ENCODE results near the gene GSTO1.

DNA sequence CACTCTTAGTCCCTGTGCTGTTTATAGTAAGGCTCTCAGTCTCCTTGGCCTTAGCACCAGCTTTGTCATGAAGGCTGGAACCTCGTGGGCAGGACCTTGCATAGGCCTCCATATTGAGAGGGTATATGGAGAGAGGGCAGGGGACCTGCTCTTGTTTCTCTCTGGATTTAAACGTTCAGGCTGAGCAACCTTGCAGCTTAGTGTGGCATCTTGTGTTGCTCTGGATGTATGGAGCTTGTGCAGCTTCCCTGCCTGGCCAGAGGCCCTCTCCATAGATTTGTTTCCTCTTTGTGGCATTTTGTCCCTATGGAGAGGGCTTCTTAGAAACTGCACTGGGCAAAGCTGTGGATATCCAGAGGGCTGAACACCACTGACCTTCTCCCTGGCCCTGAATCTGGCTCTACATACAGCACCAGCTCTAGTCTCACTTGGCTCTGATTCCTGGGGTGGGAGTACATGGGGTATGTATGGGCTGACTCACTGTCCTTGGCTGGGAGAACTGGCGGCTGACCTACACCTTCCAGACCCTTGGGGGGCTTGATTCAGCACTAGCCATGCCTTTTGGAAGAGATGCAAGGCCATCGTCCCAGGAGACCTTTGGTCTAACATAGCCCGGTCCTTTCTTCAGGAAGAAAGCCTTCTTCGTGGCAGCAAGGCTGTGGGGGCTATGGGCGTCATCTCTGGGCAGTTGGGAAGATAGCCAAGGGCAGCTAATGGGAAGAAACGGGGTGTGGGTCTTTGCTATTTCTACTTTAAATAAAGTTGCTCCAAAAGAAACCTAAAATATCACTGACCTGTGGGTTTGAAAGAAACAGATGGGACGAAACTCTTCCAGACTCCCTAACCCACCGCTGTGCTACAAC lies 53.1 kb downstream of the GSTO1 start:
- TF ChIP-seq, protein P1, sequence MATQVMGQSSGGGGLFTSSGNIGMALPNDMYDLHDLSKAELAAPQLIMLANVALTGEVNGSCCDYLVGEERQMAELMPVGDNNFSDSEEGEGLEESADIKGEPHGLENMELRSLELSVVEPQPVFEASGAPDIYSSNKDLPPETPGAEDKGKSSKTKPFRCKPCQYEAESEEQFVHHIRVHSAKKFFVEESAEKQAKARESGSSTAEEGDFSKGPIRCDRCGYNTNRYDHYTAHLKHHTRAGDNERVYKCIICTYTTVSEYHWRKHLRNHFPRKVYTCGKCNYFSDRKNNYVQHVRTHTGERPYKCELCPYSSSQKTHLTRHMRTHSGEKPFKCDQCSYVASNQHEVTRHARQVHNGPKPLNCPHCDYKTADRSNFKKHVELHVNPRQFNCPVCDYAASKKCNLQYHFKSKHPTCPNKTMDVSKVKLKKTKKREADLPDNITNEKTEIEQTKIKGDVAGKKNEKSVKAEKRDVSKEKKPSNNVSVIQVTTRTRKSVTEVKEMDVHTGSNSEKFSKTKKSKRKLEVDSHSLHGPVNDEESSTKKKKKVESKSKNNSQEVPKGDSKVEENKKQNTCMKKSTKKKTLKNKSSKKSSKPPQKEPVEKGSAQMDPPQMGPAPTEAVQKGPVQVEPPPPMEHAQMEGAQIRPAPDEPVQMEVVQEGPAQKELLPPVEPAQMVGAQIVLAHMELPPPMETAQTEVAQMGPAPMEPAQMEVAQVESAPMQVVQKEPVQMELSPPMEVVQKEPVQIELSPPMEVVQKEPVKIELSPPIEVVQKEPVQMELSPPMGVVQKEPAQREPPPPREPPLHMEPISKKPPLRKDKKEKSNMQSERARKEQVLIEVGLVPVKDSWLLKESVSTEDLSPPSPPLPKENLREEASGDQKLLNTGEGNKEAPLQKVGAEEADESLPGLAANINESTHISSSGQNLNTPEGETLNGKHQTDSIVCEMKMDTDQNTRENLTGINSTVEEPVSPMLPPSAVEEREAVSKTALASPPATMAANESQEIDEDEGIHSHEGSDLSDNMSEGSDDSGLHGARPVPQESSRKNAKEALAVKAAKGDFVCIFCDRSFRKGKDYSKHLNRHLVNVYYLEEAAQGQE (IDR thresholded peaks at IDR 0.05; ENCODE audit: insufficient read depth in 1 of 2, low read depth in 2 of 2, low read length in 1 of 2): no peak
- TF ChIP-seq, protein P2, sequence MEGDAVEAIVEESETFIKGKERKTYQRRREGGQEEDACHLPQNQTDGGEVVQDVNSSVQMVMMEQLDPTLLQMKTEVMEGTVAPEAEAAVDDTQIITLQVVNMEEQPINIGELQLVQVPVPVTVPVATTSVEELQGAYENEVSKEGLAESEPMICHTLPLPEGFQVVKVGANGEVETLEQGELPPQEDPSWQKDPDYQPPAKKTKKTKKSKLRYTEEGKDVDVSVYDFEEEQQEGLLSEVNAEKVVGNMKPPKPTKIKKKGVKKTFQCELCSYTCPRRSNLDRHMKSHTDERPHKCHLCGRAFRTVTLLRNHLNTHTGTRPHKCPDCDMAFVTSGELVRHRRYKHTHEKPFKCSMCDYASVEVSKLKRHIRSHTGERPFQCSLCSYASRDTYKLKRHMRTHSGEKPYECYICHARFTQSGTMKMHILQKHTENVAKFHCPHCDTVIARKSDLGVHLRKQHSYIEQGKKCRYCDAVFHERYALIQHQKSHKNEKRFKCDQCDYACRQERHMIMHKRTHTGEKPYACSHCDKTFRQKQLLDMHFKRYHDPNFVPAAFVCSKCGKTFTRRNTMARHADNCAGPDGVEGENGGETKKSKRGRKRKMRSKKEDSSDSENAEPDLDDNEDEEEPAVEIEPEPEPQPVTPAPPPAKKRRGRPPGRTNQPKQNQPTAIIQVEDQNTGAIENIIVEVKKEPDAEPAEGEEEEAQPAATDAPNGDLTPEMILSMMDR (IDR thresholded peaks at IDR 0.05): no peak
- TF ChIP-seq SIN3A (IDR thresholded peaks at IDR 0.05; ENCODE audit: borderline replicate concordance, insufficient read depth, low read depth, low read length) (no peak), POLR2AphosphoS5 (IDR thresholded peaks at IDR 0.05; ENCODE audit: low read depth, low read length) (no peak; the same call in none of the 2 replicates)

Measured in Panc1 (cell line).